Caki2 (cell line): ENCODE measurements around the gene PSME3. TPM values are rescaled to one million over a fixed set of nuclear protein-coding genes. Genes with fewer than 3 reads are reported as not detected.
"Not testable (repeated sequence)": the region's sequence is repeated elsewhere in the genome, so short reads cannot be mapped to it uniquely, and the experiment has no call there.

ENCODE experiments used
- DNase-seq: peaks from one replicate; pipeline ENCODE4 v3.0.0-alpha.2; 2015; ENCODE audit warnings: low read depth
- in situ Hi-C: cut with HindIII; loops from 2 replicates; pipeline ENCODE4 v1.10.0; 2016; ENCODE audit warnings: low sequenced_read_pairs, low pct_unique_long_range_greater_than_20kb, mixed read lengths
- total RNA-seq: library from RNA; depleted of rRNA; stranded (reverse); fragments of >200 nt; shearing (Covaris generic); gene quantifications from 2 replicates; pipeline ENCODE4 v1.2.3, GENCODE V29; 2014; ENCODE audit warnings: low replicate concordance

Gene PSME3
- total RNA-seq, 1 experiment from 2014 or later: 83.1 TPM

DNA sequence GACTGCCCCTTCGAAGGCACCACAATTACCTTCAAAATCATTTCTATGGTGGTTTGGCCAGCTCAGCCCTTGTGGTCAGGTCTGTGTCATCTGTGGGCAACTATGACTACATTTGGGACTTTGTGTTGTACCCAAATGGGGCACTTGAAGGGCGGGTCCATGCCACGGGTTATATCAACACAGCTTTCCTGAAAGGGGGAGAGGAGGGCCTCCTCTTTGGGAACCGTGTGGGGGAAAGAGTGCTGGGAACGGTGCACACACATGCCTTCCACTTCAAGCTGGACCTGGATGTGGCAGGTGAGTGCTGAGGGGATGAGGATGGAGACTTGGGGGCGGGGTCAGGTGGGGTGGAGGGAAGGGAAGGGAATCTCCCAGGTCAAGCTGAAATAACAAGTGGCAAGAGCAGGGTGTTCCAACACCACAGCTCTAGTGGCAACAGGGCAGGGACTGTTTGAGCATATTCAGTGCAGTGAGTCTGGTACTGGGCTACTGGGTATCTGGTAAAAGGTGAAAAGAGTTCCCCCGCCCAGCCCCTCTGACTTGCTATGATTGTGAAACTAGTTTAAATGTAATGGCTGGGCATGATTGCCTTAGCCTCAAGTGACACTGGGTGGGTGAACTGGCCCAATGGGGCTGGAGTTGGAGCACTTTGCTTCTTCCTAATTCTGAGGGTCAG is 12.9 kb downstream of the PSME3 start:
- in situ Hi-C loops: no loop called here
- peak; percentile 56 for DNase-seq

DNA sequence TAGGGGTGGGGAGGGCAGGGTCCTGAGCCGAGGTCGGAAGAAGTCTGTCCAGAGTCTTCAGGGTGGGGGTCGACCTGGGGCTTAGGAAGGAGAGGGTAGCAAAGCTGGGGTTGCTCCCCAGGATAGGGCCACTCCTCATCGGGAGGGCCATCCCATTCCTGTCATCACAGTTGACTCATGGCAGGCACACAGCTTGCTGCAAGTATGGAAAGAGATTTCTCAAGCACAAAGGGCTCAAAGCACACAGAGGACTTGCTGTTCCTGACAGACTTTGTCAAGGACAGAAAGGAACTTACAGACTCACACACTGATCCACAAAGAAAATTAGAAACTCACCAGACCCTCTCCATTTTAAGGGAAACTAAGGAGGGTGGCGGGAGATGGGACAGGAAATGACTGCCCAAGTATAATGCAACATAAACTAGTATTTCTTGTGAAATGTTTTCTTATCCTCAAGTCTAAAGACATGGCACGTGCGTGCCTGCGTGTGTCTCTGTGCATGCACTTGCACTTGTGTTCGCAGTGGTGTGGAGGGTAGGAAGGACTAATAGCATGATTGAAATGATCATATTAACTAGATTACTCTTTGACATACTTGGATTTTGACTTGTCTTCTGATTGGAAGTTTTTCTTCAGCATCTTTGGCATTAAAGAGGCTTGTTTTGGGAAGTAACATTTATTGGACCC is 13.5 kb downstream of the PSME3 start:
- DNase-seq: no peak
- in situ Hi-C loops: no loop called here

DNA sequence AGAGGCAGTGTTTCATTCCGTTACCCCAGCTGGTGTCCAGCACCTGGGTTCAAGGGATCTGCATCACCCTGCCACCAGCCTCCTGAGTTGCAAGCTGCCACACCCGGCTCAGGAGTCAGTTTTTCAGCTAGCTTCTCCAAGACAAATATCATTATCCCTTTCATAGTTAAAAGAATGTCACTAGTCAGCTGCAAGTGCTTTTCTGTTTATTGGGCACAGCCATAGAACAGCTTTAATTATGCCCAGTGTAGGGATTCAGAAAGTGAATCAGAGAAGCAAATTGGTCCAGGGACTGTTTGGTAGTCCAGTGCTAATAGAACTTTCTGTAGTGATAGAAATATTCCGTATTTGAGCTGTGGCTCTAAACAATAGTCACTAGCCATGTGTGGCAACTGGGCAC is 14.9 kb downstream of the PSME3 start:
- in situ Hi-C loops: no loop called here

DNA sequence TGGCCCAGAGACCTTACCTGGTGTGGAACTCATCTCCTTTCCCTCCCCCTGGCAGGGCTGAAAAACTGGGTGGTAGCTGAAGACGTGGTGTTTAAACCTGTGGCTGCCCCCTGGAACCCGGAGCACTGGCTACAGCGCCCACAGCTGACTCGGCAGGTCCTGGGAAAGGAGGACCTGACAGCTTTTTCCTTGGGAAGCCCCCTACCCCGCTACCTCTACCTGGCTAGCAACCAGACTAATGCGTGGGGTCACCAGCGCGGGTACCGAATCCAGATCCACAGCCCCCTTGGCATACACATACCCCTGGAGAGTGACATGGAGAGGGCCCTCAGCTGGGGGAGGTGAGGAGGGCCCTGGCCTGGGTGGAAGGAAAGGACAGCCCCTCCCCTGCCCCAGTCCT is 15.8 kb downstream of the PSME3 start:
- DNase-seq: no peak
- in situ Hi-C loops: no loop called here

More for the DNA sequence above, 14.9 kb downstream of the PSME3 start:
- DNase-seq: no peak

DNA sequence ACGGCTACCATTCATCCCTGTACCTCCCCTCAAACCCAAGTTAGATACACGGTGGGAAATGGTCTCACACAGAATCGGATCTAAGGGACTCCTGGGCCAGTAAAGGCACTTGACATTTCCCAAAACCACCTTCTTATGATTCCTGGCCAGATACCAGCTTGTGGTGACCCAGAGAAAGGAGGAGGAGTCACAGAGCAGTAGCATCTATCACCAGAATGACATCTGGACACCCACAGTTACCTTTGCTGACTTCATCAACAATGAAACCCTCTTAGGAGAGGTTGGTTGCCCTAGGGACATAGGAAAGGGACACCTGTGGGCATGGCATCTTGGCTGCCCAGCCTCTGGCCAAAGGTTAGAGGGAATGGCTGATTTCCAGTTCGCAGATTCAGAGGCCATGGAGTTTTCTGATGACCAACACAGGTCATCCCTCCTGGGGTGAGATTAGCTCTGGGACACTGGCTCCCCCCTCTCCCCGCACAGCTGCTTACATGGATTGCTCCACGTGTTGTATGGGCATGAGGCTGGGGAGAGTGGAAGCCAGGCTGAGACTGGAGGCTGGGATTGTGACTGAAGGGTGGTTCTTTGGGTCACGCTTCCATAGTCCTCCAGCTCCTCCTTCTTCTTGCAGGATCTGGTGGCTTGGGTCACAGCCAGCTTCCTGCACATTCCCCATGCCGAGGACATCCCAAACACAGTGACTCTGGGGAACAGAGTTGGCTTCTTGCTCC is 16.4 kb downstream of the PSME3 start:
- peak; percentile 83 for DNase-seq
- in situ Hi-C loops: no loop called here

DNA sequence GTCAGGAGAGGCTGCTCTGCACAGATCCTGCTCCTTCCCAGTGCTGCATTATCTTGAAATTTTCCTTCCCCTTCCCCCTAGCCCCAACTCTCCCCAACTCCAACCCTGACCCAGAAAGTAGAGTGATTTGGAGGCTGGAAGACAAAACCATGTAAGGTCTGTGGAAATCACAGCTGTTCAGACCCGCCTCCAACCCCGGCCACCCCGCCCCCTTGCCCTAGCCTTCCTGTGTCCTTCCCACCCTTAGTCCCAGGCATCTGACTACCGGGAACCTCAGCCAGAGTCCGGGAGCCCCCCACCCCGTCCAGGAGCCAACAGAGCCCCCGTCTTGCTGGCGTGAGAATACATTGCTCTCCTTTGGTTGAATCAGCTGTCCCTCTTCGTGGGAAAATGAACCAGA is 17.8 kb downstream of the PSME3 start, which contains the start of gene AOC3:
Gene AOC3, plus strand, starts transcription at position 246 of the 400 bp plus-strand sequence. Its CDS starts 145 bp downstream, at position 391.
- in situ Hi-C loops: no loop called here
- no peak for DNase-seq

DNA sequence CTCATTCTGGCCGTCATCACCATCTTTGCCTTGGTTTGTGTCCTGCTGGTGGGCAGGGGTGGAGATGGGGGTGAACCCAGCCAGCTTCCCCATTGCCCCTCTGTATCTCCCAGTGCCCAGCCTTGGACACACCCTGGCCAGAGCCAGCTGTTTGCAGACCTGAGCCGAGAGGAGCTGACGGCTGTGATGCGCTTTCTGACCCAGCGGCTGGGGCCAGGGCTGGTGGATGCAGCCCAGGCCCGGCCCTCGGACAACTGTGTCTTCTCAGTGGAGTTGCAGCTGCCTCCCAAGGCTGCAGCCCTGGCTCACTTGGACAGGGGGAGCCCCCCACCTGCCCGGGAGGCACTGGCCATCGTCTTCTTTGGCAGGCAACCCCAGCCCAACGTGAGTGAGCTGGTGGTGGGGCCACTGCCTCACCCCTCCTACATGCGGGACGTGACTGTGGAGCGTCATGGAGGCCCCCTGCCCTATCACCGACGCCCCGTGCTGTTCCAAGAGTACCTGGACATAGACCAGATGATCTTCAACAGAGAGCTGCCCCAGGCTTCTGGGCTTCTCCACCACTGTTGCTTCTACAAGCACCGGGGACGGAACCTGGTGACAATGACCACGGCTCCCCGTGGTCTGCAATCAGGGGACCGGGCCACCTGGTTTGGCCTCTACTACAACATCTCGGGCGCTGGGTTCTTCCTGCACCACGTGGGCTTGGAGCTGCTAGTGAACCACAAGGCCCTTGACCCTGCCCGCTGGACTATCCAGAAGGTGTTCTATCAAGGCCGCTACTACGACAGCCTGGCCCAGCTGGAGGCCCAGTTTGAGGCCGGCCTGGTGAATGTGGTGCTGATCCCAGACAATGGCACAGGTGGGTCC is 18.4 kb downstream of the PSME3 start:
- in situ Hi-C loops, DNase-seq: not testable (repeated sequence)

DNA sequence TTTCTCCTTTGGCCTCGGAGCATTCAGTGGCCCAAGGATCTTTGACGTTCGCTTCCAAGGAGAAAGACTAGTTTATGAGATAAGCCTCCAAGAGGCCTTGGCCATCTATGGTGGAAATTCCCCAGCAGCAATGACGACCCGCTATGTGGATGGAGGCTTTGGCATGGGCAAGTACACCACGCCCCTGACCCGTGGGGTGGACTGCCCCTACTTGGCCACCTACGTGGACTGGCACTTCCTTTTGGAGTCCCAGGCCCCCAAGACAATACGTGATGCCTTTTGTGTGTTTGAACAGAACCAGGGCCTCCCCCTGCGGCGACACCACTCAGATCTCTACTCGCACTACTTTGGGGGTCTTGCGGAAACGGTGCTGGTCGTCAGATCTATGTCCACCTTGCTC is 19.2 kb downstream of the PSME3 start:
- DNase-seq: no peak
- in situ Hi-C loops: no loop called here

DNA sequence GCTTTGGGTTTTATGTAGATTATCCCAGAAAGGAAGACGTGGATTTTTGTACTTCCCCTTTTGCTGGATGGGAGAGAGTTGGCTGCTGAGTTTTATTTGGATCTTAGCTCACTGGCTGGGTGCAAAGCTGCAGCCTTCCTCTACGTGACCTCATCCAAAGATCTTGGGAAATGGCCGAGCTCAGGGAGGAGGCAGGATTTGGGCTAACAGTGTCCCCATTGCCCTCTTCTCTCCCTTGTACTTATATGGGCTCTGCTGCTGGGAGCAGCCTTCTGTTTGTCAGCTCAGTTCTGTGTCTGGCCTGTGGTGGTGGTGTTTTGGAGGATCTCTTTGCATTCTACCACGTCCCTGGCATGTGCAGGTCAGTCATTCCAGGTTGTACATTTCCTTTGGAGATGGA is 19.8 kb downstream of the PSME3 start:
- in situ Hi-C loops: no loop called here
- DNase-seq: no peak

DNA sequence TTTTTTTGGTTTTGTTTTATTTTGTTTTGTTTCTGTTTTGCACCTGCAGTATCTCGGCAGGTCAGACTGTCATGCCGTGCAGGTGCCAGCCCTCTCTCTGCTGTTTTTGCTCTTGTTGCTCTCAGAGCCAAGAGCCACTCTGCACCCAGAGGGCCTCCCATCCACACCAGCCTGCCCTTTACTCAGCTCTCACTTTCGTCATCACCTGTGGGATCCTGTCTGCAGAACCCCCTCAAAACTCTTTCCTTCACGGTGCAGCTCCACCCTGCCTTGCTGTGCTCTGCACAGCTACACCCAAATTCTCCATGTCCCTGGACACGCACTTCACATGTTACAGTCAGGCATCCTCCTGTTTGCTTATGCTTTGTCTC is 20.4 kb downstream of the PSME3 start:
- DNase-seq: no peak
- in situ Hi-C loops: no loop called here

DNA sequence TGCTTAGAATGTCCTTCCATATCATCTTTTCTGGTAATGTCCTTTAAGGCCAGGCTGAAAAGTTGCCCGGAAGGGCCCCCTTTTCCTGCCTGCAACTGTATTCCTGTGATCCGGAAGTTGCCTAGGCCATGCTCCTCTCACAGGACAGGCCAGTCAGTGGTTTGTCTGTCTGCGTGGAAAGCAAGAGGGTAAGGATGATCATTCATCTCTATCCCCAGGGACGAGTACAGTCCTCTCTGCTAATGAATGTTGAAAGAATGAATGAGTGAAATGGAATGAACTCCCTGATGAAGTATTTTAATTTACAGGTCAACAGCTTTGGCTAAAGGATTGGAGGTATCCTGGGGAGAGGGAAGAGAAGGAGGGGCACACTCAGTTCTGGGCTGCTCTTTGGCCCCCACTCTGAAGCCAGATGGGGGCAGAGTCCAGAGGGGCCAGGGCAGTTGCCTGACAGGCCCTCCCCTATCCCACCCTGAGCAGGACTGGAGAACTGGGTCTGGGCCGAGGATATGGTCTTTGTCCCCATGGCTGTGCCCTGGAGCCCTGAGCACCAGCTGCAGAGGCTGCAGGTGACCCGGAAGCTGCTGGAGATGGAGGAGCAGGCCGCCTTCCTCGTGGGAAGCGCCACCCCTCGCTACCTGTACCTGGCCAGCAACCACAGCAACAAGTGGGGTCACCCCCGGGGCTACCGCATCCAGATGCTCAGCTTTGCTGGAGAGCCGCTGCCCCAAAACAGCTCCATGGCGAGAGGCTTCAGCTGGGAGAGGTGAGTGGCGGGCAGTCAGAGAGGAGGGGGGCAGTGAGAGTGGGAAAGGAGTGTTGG is 21.0 kb downstream of the PSME3 start:
- no peak for DNase-seq
- in situ Hi-C loops: no loop called here

DNA sequence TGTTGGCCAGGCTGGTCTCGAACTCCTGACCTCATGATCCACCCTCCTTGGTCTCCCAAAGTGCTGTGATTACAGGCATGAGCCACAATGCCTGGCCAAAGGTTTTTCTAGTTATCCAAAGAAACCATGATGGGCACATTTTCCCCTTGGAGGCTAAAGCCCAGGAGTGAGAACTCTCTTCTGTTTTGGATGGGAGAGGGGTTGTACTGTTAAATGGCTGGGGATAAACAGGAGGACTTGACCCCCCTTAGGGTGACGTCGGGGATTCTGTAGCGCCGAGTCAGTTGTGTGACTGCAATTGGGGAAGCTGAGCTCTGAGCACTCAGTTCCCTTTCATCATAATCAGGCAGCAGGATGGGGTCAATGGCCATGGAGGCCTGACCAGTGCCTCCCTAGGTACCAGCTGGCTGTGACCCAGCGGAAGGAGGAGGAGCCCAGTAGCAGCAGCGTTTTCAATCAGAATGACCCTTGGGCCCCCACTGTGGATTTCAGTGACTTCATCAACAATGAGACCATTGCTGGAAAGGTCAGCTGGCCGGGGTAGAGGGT is 21.9 kb downstream of the PSME3 start:
- in situ Hi-C loops: no loop called here
- DNase-seq: no peak

DNA sequence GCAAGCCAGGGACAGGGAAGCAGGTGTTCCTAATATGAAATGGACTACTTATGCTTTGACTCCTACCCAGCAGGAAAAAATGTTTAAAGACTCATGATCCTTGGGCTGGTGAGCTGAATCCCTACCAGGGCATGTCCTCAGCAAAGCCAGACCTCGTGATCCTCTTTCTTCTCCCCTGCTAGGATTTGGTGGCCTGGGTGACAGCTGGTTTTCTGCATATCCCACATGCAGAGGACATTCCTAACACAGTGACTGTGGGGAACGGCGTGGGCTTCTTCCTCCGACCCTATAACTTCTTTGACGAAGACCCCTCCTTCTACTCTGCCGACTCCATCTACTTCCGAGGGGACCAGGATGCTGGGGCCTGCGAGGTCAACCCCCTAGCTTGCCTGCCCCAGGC is 22.9 kb downstream of the PSME3 start:
- DNase-seq, in situ Hi-C loops: not testable (repeated sequence)

DNA sequence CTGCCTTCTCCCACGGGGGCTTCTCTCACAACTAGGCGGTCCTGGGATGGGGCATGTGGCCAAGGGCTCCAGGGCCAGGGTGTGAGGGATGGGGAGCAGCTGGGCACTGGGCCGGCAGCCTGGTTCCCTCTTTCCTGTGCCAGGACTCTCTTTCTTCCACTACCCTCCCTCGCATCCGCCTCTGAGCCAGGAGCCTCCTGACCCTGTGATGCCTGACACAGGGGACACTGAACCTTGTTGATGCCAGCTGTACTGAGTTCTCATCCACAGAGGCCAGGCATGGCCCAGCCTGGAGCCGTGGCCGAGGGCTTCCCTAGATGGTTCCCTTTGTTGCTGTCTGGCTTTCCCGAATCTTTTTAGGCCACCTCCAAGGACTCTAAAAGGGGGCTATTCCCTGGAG is 23.3 kb downstream of the PSME3 start:
- DNase-seq, in situ Hi-C loops: not testable (repeated sequence)

DNA sequence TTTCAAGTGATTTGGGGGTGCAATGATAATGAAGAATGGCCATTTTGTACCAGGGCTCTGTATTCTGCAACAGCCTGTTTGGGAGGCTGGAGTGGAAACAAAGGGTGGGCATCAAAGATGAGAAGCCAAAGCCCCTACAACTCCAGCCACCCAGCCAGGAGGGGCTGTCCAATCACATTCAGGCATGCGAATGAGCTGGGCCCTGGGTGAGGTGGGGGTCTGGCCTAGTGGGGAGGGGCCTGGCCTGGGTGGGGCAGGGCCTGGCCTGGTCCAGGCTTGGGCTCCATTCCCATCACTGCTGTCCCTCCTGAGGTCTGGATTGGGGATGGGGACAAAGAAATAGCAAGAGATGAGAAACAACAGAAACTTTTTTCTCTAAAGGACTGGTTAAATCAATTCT is 24.2 kb downstream of the PSME3 start:
- in situ Hi-C loops: no loop called here
- DNase-seq: no peak

DNA sequence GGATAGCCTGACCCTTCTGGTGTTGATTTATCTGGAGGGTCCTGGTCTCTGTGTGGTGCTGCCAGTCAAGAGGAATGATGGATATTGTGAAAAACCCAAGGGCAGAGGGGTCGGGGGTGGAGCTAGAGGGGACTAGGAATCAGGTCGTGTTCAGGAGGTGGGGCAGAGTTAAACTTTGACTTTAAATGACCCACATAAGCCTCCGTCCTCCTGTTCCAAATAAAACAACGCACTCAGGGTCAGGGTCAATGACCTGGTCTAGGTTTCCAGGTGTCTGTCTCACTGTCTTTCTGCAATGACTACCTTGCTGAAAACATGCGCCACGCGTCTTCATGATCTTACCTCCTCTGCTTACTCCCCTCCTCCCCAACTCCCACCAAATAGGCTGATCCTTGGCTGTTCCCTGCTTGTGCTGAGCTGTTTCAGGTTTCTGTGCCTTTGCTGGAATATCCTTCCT is 32.5 kb downstream of the PSME3 start:
- DNase-seq: peak; percentile 40
- in situ Hi-C loops: no loop called here

DNA sequence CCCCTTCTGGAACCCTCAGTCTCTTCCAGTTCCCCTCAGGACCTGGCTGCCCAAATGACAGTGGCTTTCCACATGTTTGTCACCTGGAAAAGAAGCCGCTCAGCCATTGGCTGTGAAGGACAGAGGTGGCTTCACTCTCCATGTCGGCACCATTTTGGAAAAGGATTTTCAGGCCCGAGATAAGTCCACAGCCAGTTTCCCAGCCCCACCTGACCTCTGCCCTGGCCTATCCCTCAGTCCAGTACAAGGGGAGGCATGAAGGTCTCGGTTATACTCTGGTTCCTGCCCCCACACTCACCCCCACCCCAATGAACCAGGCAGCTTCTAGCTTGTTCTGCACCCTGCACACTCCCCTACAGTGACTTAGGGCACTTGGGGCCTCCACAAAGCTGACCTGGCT is 33.0 kb downstream of the PSME3 start:
- DNase-seq: no peak
- in situ Hi-C loops: no loop called here
